ENCODE data around the gene CAMSAP1.

CAMSAP1 gene

GRCh38 chr9:135763716-135764446 lies 143.5 kb downstream of the CAMSAP1 start:
- Histone ChIP-seq H3K4me3 (ENCODE audit: low read length in 2 of 2) (no peak overlapping the region), H3K9ac (ENCODE audit: low read length in 2 of 2) (no peak overlapping the region), H3K27me3 (ENCODE audit: control insufficient read depth in 1 of 2, insufficient read depth in 2 of 2, low read length in 2 of 2) (no peaks in the 10 kb centered on the region), H3K9me3 (ENCODE audit: control insufficient read depth in 2 of 2, low read length in 2 of 2) (peaks cover 0 to 15% of the 10 kb centered on the region in 2 donors), H3K4me1 (ENCODE audit: control insufficient read depth, insufficient read depth, low read length) (no peaks in the 10 kb centered on the region), H3K36me3 (ENCODE audit: control insufficient read depth in 2 of 2, insufficient read depth in 2 of 2, low read length in 2 of 2) (no peaks in the 10 kb centered on the region), H3K27ac (ENCODE audit: low read length) (no peak overlapping the region)

GRCh38 chr9:135762921-135763320 lies 144.4 kb downstream of the CAMSAP1 start:
- H3K9ac ChIP-seq (ENCODE audit: low read length in 2 of 2) = no peak overlapping the region
- no peaks in the 10 kb centered on the region for H3K4me1 ChIP-seq (ENCODE audit: control insufficient read depth, insufficient read depth, low read length)
- no peak overlapping the region for H3K27ac ChIP-seq (ENCODE audit: low read length)
- H3K36me3 ChIP-seq (ENCODE audit: control insufficient read depth in 2 of 2, insufficient read depth in 2 of 2, low read length in 2 of 2) = no peaks in the 10 kb centered on the region
- H3K4me3 ChIP-seq (ENCODE audit: low read length in 2 of 2) = no peak overlapping the region
- peaks cover 0 to 15% of the 10 kb centered on the region in 2 donors for H3K9me3 ChIP-seq (ENCODE audit: control insufficient read depth in 2 of 2, low read length in 2 of 2)
- H3K27me3 ChIP-seq (ENCODE audit: control insufficient read depth in 1 of 2, insufficient read depth in 2 of 2, low read length in 2 of 2) = peaks cover 0 to 2% of the 10 kb centered on the region in 2 donors

GRCh38 chr9:135761845-135762168 lies 145.5 kb downstream of the CAMSAP1 start:
- Histone ChIP-seq H3K36me3 (ENCODE audit: control insufficient read depth in 2 of 2, insufficient read depth in 2 of 2, low read length in 2 of 2) (no peaks in the 10 kb centered on the region), H3K4me1 (ENCODE audit: control insufficient read depth, insufficient read depth, low read length) (no peaks in the 10 kb centered on the region), H3K9ac (ENCODE audit: low read length in 2 of 2) (no peak overlapping the region), H3K4me3 (ENCODE audit: low read length in 2 of 2) (no peak overlapping the region), H3K9me3 (ENCODE audit: control insufficient read depth in 2 of 2, low read length in 2 of 2) (peaks cover 0 to 12% of the 10 kb centered on the region in 2 donors), H3K27ac (ENCODE audit: low read length) (no peak overlapping the region), H3K27me3 (ENCODE audit: control insufficient read depth in 1 of 2, insufficient read depth in 2 of 2, low read length in 2 of 2) (peaks cover 0 to 2% of the 10 kb centered on the region in 2 donors)

- H3K27ac ChIP-seq (ENCODE audit: low read length) = no peak overlapping the region
Observed at GRCh38 chr9:135761150-135761844, 146.0 kb downstream of the CAMSAP1 start.

GRCh38 chr9:135760465-135760864 lies 146.9 kb downstream of the CAMSAP1 start:
- Histone ChIP-seq H3K9ac (ENCODE audit: low read length in 2 of 2) (no peak overlapping the region), H3K27me3 (ENCODE audit: control insufficient read depth in 1 of 2, insufficient read depth in 2 of 2, low read length in 2 of 2) (peaks cover 0 to 2% of the 10 kb centered on the region in 2 donors), H3K4me3 (ENCODE audit: low read length in 2 of 2) (no peak overlapping the region), H3K27ac (ENCODE audit: low read length) (no peak overlapping the region), H3K36me3 (ENCODE audit: control insufficient read depth in 2 of 2, insufficient read depth in 2 of 2, low read length in 2 of 2) (no peaks in the 10 kb centered on the region), H3K9me3 (ENCODE audit: control insufficient read depth in 2 of 2, low read length in 2 of 2) (peaks cover 0 to 3% of the 10 kb centered on the region in 2 donors), H3K4me1 (ENCODE audit: control insufficient read depth, insufficient read depth, low read length) (no peaks in the 10 kb centered on the region)

More at GRCh38 chr9:135761150-135761844, 146.0 kb downstream of the CAMSAP1 start:
- no peak overlapping the region for H3K4me3 ChIP-seq (ENCODE audit: low read length in 2 of 2)
- H3K4me1 ChIP-seq (ENCODE audit: control insufficient read depth, insufficient read depth, low read length) = no peaks in the 10 kb centered on the region
- H3K36me3 ChIP-seq (ENCODE audit: control insufficient read depth in 2 of 2, insufficient read depth in 2 of 2, low read length in 2 of 2) = no peaks in the 10 kb centered on the region
- peaks cover 0 to 2% of the 10 kb centered on the region in 2 donors for H3K27me3 ChIP-seq (ENCODE audit: control insufficient read depth in 1 of 2, insufficient read depth in 2 of 2, low read length in 2 of 2)
- peaks cover 0 to 7% of the 10 kb centered on the region in 2 donors for H3K9me3 ChIP-seq (ENCODE audit: control insufficient read depth in 2 of 2, low read length in 2 of 2)
- no peak overlapping the region for H3K9ac ChIP-seq (ENCODE audit: low read length in 2 of 2)

- Histone ChIP-seq H3K4me3 (ENCODE audit: low read length in 2 of 2) (no peak overlapping the region), H3K9ac (ENCODE audit: low read length in 2 of 2) (no peak overlapping the region), H3K4me1 (ENCODE audit: control insufficient read depth, insufficient read depth, low read length) (no peaks in the 10 kb centered on the region), H3K9me3 (ENCODE audit: control insufficient read depth in 2 of 2, low read length in 2 of 2) (peaks cover 0 to 3% of the 10 kb centered on the region in 2 donors), H3K27ac (ENCODE audit: low read length) (no peak overlapping the region), H3K36me3 (ENCODE audit: control insufficient read depth in 2 of 2, insufficient read depth in 2 of 2, low read length in 2 of 2) (no peaks in the 10 kb centered on the region), H3K27me3 (ENCODE audit: control insufficient read depth in 1 of 2, insufficient read depth in 2 of 2, low read length in 2 of 2) (peaks cover 0 to 2% of the 10 kb centered on the region in 2 donors)
Observed at GRCh38 chr9:135759676-135760300, 147.6 kb downstream of the CAMSAP1 start.

- H3K4me3 ChIP-seq (ENCODE audit: low read length in 2 of 2) = no peak overlapping the region
- H3K4me1 ChIP-seq (ENCODE audit: control insufficient read depth, insufficient read depth, low read length) = no peaks in the 10 kb centered on the region
- H3K27ac ChIP-seq (ENCODE audit: low read length) = no peak overlapping the region
- H3K36me3 ChIP-seq (ENCODE audit: control insufficient read depth in 2 of 2, insufficient read depth in 2 of 2, low read length in 2 of 2) = no peaks in the 10 kb centered on the region
- H3K27me3 ChIP-seq (ENCODE audit: control insufficient read depth in 1 of 2, insufficient read depth in 2 of 2, low read length in 2 of 2) = peaks cover 0 to 2% of the 10 kb centered on the region in 2 donors
- peaks cover 0 to 3% of the 10 kb centered on the region in 2 donors for H3K9me3 ChIP-seq (ENCODE audit: control insufficient read depth in 2 of 2, low read length in 2 of 2)
- no peak overlapping the region for H3K9ac ChIP-seq (ENCODE audit: low read length in 2 of 2)
Observed at GRCh38 chr9:135758870-135759269, 148.5 kb downstream of the CAMSAP1 start.

Data from stomach smooth muscle (tissue), 2 donors.